GM18520 (cell line): Measurements from ENCODE around the gene DNAJC21.
A peak's percentile ranks its signal among the peaks of the same experiment; 100 is the strongest.

Experiments used
- ATAC-seq: cut with Tn5 transposase; IDR thresholded peaks from one replicate; pipeline ENCODE4 v1.9.1; 2021; ENCODE audit not compliant: unreplicated experiment

Gene DNAJC21

DNA sequence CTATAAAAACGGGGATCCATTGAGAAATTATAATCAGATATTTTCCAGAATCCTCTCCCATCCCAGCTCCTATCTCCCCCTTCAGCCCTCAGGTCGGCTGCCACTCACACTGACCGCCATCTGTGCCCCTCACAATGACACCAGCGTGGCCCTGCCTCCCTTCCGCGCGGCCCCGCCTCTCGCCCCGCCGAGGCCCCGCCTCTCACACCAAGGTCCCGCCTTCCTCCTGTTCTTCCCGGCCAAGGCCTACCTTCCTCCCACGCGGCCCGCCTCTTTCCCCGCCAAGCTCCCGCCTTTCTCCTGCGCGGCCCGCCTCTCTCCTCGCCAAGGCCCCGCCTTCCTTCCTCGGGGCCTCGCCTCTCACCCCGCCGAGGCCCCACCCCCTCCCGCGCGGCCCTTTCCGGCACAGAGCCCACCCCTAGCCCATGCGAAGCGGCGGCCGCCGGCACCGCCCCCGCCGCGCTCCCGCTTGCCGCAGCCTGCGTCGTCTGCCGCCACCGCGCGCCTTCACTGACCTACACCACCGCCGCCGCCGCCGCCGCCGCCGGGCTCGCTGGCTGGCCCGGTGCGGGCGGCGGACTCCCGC lies at the start of gene DNAJC21:
Gene DNAJC21, plus strand, starts transcription at position 426 of the 586 bp plus-strand sequence. CDS start 261 bp downstream, outside the sequence.
- peak; percentile 75 for ATAC-seq

DNA sequence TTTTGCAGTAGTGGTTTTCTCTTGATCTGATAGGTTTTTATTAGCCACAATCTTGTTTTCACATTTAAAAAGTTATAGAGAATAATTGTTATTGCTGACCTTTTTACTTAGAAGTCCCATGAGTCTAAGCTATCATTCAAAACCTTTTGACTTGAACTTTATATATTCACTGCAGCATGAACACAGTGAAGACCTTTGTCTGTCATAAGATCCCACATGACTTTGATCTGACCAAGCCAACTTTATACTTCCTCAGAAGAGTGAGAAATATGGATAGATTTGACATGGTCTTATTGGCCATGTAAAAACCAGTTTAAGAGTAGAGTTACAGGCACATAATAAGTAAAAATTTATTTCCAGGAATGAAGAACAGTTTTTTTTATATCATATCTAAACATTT lies 48.1 kb upstream of the DNAJC21 start:
- ATAC-seq = no peak

DNA sequence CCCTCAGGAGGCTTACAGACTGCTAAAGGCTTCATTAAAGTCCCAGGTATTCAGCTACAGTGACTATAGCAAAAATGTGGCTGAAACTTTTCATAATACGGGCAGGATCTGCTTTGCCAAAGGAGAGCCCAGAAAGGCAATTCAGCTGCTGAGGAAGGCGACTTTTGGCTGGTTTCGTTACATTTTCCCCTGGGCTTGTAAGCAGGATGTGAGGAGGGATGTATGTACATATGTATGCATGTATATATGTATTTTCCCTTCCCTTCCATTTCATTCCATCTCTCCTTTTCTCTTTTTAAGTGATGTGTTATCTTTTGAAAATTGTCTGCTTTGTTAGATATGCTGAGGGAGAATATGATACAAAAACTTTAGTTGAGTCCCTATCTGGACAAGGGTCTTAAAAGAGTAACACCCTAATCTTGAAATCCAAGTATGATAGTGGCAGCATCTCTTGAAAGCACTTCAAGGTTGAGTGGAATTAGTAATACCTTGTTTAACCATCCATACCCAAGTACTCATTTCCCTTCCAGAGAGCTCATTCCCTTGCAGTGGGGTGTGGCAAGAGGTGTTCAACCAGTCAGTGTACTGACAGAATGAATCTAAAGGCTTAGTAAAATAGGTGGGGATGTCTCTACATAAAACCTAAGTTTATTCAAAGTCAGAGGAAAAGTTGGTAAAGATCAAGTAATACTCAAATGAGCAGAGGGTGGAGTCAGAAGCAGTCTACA lies 42.8 kb upstream of the DNAJC21 start:
- ATAC-seq = no peak

DNA sequence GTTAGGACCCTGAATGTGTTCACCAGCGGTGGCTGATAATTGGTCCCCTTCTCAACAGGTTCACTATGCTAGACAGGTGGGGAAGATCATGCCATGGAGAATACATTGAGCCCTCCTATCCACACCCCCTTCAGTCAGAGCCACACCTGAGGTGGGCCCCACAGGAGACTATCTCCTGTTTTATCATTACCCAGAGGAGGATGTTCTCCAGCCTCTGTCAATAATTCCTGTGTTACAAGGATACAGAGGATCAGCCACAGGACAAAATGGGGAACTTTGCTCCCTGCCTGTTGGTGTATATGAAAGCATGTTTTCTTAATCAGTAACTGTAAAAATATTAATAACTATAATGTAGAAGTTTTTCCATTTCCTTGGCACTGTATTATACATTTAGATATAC lies 40.0 kb upstream of the DNAJC21 start:
- ATAC-seq = no peak

DNA sequence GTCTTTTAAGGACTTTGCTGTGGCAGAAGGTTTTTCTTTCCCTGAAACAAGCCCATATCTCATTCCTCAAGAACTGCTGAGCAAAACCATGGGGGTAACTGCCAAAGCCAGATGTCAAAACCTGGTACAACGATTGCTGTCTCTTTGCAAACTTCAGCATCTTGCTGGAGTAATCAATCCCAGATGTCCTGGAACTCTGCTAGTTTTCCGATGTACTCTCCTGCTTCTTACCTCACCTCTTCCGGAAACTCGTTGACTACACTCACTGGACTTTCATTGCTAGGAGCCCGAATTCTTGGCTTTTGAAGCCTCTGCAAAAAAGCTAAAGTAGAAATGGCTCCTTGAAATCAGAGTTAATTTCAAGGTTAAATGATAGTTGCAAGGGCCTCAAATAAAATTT lies 37.4 kb upstream of the DNAJC21 start:
- no peak for ATAC-seq

DNA sequence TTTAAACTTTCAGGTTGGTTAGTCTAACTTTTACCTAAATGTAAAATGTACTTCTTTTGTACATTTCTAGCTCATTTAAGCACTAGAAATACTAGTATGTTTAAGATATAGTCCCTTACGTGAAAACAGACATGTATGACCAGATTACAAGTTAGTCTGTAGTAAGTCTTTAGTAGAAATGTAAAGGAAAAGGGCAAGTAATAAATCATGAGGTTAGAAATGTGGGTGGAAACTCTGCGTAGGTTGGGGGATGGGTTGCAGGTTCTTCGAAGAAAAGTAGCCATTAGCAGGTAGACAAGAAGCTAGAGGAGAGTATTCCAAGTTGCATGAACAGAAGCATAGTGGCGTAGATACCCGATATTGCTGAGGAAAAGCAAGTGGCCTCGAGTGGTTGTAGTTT lies 36.9 kb upstream of the DNAJC21 start:
- ATAC-seq = no peak

DNA sequence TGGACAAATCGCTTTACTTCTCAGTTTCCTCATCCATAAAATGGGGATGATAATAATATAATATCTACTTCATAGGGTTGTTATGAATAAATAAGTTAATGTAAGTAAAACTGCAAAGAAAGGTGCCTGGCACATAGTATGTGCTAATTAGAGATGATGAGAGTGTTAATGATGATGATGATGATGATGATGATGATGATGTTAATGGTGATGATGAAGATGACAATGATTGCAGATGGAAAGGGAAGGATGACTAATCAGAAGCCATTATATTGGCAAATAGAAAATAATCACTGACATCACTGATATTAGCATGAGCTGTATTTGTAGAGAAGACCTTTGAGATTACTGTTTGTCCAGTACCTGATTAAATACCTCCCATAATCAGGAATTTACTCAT lies 34.6 kb upstream of the DNAJC21 start:
- no peak for ATAC-seq

DNA sequence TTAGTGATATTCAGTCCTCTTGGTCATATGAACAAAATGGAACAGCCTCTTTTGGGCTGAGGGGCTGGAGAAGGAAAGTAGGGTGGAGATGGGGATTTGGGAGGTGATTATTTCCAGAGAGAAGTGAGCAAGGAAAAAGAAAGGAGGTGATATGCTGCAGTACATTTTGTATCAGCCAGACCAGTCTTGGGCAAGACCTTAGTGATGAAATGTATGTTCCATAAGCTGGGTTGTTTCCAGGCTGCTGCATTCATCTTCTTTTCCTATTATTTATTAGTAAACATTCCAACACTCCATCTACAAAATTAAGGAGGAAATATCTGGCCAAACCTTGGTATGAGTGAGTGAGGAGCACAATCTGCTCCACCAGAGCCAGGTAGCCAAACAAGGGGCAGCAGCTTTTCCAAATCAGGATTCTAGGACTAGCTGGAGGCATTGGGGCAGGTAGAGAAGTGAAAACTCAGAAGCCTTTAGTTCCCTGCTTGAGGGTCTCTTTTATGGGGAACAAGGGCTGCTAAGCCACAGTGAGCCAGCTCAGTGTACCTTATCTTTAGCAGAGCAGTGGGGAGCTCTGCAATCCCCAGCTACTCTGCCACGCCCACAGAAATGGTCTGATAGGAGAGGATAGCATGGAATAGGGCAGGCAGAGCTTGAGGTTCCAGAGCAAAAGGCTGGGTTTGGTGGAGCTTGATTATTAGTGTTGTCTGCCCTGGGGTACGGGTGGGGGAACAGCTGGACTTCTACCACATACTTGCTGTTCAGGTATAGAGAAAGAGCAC lies 33.5 kb upstream of the DNAJC21 start:
- no peak for ATAC-seq

DNA sequence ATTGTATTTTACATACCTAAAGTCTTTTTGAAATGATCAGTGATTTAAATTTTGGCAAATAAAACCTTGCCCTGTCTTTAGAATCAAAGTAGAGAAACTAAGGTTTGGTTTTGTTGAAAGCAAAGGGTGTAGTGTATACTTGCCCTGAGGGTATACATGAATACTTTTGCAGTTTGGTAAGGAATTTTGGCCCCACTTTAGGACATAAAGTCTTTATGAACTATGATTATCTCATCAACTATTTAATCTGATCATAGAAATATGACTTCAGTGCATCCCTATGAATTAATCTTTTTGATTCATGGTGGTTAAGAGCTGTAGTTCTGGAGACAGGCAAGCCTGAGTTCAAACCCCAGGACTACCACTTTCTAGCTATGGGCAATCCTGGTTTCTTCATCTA lies 31.7 kb upstream of the DNAJC21 start:
- ATAC-seq = no peak

DNA sequence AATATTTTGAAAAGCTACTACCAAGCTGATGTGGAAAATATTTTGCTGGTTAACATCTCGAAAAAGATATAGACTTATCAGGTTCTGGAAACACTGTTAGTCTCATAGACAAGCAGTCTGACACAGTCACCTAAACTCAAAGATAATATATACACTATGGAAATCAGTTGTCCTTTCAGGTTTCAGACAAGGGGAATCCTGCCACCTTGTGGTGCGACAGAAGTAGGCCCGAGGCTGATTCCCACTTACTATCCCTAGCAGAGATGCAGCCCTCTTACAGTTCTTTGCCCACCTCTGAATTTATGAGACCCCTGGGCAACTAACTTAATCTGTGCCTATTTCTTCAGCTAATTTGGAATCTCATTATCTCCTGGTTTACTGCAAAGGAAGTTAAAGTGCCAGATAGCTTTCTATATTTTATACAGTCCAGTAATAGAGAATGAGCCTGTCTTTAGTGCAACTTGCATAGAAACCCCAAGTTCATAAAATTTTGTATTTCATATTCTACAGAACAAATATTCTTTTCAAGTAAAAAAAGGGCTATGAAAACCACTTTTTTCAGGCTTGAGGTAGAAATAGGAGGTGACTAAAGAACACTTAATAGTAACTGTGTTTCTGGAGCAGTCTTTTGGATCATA lies 31.0 kb upstream of the DNAJC21 start:
- peak; percentile 78 for ATAC-seq

DNA sequence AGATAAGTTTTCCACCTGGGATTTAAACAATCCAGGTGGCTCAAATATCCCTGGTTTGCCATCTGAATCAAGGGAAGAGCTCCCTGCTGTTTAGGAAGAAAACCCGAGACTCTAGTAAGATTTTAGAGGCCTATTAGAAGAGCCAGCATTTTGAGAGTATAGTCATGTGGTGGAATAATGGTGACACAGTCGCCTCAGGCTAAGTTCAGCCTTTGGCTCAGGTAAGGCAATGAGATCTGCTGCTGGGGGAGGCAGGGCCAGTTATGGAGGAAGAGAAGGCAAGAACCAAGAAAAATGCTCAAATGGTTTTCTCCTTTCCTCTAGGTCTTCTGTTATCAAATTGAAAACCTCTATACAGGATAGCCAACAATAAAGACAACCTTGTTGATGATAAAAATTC lies 30.3 kb upstream of the DNAJC21 start:
- no peak for ATAC-seq

DNA sequence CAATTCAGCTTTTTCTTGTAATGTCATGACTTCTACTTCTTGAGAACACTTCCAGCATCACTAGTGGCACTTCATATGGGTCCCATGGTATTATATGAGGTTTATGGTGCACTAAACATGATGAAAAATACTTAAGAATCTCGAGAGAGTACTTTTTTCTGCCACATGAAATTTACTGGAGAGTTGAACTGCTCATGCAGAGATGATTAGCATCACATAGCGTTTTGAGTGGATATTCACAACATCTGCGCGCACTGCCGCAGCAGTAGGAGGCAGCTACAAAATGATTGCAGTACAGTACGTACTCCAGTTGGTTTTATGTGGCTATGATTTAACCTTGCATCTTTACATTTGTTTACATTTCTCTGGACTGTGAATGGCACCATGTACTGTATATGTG lies 28.7 kb upstream of the DNAJC21 start:
- ATAC-seq = no peak

DNA sequence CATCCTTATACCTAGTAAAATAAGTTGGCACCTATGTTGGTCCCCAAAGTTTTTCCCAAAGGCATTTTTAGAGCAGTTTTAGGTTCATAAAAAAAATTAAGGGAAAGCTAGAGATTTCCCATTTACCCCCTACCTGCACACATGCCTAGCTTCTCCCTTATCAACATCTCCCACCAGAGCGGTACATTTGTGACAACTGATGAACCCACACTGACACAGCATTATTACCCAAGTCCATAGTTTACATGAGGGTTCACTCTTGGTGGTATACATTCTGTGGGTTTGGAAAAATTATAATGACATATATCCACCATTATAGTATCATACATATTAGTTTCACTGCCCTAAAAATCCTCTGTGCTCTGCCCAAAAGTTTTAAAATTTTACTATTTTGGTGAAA lies 26.1 kb upstream of the DNAJC21 start:
- ATAC-seq = no peak

DNA sequence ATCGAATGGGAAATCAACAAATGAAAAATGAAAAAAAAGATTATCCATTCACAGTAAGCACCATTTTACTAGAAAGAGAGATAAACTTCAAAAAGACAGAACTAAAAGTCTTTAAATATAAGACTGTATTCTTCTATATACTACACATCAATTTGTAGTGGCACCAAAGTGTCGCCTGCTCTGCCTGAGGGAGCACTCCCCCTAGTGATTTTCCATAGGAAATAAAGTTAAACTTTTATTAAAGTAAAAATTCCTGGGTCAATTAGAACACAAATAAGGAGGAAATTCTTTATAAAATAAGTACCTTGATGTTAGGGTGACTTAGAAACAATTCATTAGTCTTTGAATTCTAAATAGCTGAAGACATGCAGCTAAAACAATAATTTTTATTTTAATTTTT lies 23.8 kb upstream of the DNAJC21 start:
- no peak for ATAC-seq

DNA sequence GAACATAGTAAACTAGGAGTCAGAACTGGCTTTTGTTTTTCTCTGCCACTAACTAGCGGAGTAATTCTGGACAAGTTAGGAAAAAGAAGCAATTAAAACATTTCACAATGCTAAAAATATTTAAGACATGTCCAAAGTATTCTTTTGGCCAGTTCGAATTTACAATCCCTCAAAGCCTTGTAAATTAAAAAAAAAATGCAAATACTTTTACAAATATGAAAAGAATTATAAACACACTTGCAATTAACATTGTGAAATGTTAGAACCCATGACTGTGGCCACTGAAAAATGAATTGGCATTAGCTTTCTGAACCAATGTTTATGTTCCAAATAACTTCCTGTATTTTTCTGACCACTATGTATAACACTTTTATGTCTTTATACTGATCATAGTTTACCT lies 16.3 kb upstream of the DNAJC21 start:
- no peak for ATAC-seq

DNA sequence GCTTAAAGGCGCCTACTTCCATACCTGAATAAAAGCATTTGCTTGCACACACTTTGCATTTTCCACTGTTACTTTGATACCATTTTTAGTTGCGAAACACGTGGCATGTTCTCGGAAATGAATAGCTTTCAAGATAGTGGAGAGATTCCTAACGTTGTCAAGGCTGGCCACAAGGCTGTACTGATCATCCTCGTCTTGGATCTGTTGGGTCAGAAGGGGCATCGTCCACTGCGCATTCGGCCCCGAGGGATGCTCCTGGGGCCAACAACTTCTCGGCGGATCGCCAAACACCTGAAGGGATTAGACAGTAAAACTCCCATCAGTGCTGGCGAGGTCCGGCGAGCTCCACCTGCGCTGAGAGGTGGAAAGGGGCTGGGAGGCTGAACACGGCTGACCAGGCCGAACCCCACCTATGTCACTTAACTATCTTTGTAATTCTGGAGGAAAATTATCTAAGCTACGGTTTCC lies 14.7 kb upstream of the DNAJC21 start:
- ATAC-seq = peak; percentile 2

DNA sequence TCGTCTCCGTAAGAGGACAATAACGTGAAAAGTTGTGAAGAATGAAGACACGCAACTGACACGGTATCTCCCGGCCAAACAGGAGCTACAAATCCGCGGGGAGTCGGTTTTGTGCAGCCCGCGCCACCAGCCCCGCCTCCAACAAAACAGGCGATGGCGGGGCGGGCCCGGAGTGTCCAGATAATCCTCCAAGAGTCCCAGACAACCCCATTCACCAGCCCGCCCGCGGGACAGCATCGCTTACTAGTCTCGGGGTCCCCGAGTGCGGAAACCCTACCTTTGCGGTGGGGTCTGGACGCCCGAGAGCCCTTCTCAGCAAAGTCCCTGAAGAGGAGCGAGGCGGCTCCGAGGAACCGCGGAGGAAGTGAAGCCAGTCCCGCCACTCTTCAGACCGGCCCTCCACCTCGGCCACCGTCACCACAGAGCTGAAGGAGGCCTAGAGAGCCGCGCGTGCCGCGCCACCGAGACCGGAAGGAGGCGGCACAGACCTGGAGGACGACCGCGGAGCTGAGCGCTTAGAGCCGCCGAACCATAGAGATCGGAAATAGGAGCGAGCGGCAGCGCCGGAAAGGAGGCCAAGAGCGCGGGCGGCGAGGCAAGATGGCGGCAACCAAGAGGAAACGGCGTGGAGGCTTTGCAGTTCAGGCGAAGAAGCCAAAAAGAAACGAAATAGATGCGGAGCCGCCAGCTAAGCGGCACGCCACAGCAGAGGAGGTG lies 14.1 kb upstream of the DNAJC21 start, which contains the start of the genes BRIX1 and RAD1:
Gene BRIX1, plus strand, starts transcription at position 573 of the 717 bp plus-strand sequence. Its CDS starts 28 bp downstream, at position 601.
Gene RAD1, minus strand, starts transcription at position 366 of the 717 bp plus-strand sequence. CDS start 612 bp downstream, outside the sequence.
- peak; percentile 99 for ATAC-seq

DNA sequence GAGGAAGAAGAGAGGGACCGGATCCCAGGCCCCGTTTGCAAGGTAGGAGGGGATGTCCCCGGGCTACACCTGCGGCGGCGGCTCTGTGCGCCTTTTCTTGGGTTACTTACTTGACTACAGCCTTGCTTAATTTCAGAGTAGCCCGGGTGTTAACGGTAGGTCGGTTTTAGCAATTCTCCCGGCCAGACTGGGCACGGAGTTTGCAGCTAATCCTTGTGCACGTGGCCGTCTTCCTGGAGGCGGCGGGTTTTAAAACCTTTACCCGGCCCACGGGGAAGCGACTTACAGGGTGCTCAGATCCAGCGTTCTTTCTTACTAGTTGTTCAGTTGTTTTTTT lies 13.5 kb upstream of the DNAJC21 start:
- ATAC-seq = no peak

DNA sequence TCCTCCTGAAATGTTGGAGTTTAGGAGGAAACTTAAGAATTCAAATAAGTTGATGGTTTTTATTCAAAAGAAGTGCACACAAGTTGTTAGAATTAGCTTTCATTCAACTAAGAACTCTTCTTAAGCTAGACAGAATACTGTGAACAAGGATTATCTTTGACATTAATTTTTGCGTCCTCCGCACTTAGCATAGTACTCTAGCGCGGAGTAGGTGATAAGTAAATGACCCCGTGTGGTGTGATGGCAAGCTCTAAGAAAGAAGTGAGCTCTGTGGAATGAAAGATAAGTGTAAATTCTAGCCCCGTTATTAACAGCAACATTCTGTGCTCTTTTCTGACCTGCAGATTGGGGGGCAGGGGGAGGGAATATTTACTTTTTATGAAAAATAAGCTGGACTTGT lies 12.8 kb upstream of the DNAJC21 start:
- no peak for ATAC-seq

DNA sequence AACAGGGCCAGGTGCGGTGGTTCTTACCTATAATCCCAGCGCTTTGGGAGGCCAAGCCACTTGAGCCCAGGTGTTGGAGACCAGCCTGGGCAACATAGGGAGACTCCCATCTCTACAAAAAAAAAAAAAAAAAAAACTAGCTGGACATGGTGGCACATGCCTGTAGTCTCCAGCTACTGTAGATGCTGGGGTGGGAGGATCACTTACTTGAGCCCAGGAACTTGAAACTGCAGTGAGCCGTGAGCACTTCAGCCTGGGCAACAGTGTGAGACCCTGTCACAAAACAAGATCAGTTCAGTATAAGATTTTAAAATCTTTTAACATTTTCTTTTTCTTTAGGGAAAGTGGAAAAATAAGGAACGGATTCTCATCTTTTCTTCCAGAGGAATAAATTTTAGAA lies 11.3 kb upstream of the DNAJC21 start:
- ATAC-seq = no peak

DNA sequence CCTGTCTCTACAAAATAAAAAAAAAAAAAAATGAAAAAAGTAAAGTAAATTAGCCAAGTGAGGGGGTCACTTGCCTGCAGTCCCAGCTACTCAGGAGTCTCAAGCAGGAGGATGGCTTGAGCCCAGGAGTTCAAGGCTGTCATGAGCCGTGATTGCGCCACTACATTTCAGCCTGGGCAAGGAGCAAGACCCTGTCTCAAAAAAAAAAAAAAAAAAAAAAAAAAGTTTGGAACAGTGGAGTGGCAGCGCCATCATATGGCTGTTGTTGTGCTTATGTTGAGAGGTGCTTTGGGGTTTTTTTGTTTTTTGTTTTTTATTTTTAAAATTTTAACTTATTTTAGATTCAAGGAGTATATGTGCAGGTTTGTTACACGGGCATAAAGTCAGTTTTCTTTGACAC lies 10.3 kb upstream of the DNAJC21 start:
- no peak for ATAC-seq
